Retinal pigment epithelial cell (primary cell): Measurements from ENCODE around the gene CTPS2.
A peak's percentile ranks its signal among the peaks of the same experiment; 100 is the strongest.
"Not testable (repeated sequence)": the region's sequence is repeated elsewhere in the genome, so short reads cannot be mapped to it uniquely, and the experiment has no call there.

Source experiments
- DNase-seq: peaks from one replicate; pipeline ENCODE4 v3.0.0-alpha.2; 2010; ENCODE audit warnings: low read depth
- H3K4me3 ChIP-seq: 2 replicates; pipeline ENCODE4 v1.5.1; 2011; ENCODE audit warnings: mild to moderate bottlenecking, low read length, control low read depth, moderate library complexity
- TF ChIP-seq, protein P1 (sequence below): conservative IDR thresholded peaks from 2 replicates; pipeline ENCODE4 v1.5.1; 2011; ENCODE audit warnings: low read depth, low read length, control low read depth, inconsistent platforms

Gene CTPS2

GRCh38 chrX:16725072-16725471 is 12.6 kb upstream of the CTPS2 start:
- no peak for DNase-seq
- TF ChIP-seq, protein P1, sequence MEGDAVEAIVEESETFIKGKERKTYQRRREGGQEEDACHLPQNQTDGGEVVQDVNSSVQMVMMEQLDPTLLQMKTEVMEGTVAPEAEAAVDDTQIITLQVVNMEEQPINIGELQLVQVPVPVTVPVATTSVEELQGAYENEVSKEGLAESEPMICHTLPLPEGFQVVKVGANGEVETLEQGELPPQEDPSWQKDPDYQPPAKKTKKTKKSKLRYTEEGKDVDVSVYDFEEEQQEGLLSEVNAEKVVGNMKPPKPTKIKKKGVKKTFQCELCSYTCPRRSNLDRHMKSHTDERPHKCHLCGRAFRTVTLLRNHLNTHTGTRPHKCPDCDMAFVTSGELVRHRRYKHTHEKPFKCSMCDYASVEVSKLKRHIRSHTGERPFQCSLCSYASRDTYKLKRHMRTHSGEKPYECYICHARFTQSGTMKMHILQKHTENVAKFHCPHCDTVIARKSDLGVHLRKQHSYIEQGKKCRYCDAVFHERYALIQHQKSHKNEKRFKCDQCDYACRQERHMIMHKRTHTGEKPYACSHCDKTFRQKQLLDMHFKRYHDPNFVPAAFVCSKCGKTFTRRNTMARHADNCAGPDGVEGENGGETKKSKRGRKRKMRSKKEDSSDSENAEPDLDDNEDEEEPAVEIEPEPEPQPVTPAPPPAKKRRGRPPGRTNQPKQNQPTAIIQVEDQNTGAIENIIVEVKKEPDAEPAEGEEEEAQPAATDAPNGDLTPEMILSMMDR = no peak
- H3K4me3 ChIP-seq = no peak overlapping the region

DNA sequence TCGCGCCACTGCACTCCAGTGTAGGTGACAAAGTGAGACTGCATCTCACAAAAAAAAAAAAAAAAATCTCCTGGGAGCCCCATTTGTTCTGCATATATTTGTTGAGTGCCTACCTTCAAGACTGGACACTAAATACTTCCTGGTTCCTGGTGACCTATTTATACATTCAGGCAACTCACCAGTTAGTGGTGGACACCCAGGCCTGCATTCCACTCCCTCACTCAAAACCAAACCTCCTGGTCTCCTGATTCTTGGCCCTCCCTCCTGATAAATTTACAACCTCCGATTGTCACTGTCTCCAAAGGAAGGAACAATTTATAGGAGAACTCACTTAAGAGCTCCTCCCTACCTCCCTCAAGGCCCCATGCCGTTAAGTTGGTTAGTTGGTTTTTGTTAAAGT is 10.0 kb upstream of the CTPS2 start:
- no peak overlapping the region for H3K4me3 ChIP-seq
- TF ChIP-seq, protein P1 = no peak
- DNase-seq = no peak

DNA sequence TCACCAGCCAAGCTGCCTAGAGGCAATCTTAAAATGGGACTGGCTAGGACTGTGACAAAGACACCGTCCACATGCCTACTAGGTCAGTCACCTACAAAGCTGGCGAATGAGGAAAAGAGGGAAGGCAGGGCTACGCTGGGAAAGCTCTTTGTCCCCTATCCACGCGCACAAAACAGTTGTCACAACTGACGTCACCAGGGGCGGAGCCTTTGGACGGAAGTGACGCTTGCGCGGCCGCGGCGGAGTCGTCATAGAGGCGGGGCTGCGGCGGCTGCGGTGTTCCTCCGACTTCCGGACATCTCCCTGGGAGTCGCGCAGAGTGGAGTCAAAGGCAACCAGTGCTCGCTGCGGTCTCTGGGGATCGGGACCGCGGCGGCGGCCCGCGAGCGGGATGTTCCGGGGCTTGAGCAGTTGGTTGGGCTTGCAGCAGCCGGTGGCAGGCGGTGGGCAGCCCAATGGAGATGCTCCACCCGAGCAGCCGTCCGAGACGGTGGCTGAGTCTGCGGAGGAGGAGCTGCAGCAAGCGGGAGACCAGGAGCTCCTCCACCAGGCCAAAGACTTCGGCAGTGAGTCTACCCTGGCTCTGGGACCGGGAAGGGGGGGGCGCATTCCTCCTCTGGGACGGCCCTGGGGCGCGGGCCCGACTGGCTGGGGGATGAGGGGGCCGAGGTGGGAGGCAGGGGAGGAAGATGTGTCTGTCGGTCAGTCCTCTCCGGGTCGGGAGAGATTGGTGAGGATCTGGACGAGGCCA is 7.0 kb upstream of the CTPS2 start, which contains the start of gene SYAP1:
Gene SYAP1, plus strand, starts transcription at position 279 of the 751 bp plus-strand sequence. Its CDS starts 113 bp downstream, at position 392.
- TF ChIP-seq, protein P1 = no peak
- DNase-seq = peak; percentile 92
- peak within 1 kb of the TSS; percentile 89 for H3K4me3 ChIP-seq

- no peak for DNase-seq
- TF ChIP-seq, protein P1 = no peak
- peak overlapping the region; percentile 89 for H3K4me3 ChIP-seq
Observed at GRCh38 chrX:16718824-16719333, 6.4 kb upstream of the CTPS2 start.

DNA sequence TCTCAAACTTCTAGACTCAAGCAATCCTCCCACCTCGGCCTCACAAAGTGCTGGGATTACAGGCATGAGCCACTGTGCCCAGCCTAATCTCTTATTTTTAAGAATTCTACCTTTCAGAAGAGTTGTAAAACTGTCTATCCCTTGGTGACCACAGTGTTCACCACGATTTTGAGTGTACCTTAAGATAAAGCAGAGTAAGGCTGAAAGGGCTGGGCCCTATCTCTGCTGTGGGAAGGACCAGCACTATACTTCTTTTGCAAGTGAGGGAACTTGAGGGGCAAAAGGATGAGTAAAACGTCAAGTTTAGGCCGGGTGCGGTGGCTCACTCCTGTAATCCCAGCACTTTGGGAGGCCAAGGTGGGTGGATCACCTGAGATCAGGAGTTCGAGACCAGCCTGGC is 4.0 kb upstream of the CTPS2 start:
- not testable (repeated sequence) for DNase-seq, H3K4me3 ChIP-seq

- not testable (repeated sequence) for DNase-seq, H3K4me3 ChIP-seq
Observed at GRCh38 chrX:16715638-16716037, 3.2 kb upstream of the CTPS2 start.

DNA sequence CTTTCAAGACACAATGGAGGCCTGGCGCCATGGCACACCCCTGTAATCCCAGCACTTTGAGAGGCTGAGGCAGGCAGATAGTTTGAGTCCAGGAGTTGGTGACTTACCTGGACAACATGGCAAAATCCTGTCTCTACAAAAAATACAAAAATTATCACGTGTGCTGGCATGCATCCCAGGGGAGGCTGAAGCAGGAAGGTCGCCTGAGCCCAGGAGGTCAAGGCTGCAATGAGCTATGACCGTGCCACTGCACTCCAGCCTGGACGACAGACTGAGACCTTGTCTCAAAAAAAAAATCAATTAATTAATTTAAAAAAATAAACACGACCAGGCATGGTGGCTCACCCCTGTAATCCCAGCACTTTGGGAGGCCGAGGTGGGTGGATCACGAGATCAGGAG is 2.0 kb upstream of the CTPS2 start:
- no peak for DNase-seq
- H3K4me3 ChIP-seq = no peak overlapping the region
- TF ChIP-seq, protein P1 = no peak

- no peak for DNase-seq
- TF ChIP-seq, protein P1 = no peak
- peak overlapping the region; percentile 71 for H3K4me3 ChIP-seq
Observed at GRCh38 chrX:16711893-16712547, 449 bp downstream of the CTPS2 start.
